H4 (cell line): Measurements from ENCODE around the gene DYTN. TPM values are rescaled to one million over a fixed set of nuclear protein-coding genes. Genes with fewer than 3 reads are reported as not detected.

ENCODE experiments used
- DNase-seq: peaks from one replicate; pipeline ENCODE4 v3.0.0-alpha.2; 2015; ENCODE audit warnings: low spot score
- total RNA-seq: library from RNA; depleted of rRNA; stranded (reverse); fragments of >200 nt; shearing (Covaris generic); gene quantifications from 2 replicates; pipeline ENCODE4 v1.2.3, GENCODE V29; 2014

Gene DYTN
- total RNA-seq, 1 experiment from 2014 or later, result not detected

DNA sequence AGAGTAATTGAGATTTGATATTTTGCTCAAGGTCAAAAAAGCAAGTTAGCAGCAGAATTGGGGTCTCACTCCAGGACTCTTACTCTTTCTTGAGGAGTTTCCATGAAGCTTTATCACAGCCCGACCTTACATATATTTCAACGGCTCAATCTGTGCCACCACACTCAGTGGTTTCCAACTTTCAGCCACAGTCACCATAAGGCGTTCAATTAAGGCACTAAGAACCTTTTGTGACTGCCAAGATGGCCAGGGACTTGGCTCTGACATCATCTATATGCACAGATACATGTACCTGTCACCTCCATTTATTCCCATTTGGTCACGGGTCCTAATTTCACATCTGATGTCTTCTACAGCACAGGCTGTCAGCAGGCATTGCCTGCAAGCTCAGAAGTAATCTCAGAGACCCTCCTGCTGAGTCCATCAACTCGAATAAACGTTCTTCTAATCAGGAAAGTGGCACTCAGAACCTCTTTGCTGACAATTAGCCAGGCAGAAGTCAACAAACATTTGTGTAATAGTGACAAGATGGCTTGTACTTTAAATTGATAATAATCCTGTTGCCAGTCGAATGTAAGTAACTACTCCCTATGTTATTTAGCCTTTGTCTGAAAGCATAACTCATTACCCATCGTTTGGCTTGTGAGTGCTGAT lies 16.1 kb downstream of the DYTN start:
- no peak for DNase-seq

DNA sequence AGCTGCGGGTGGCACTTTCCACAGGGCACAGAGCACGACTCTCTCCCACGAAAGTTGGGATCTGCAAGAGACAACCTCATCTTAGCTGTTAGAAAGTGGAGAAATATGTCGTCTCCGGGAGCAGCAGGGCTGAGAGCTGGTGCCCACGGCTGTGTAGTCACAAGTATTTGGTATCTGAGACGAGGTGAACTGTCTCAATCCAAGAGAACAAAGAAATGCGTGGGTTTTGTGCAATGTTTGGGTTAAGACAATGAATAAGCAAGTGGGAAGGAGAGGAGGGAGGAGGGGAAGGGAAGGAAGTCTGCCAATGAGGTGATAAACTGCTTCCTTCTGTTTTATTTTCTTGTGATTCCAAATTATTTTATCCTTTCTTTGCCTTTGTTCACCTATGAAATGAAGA lies 18.0 kb downstream of the DYTN start:
- DNase-seq, result no peak

GRCh38 chr2:206698811-206699210 lies 19.4 kb downstream of the DYTN start:
- no peak for DNase-seq

GRCh38 chr2:206696910-206697309 lies 21.3 kb downstream of the DYTN start:
- DNase-seq, result no peak

DNA sequence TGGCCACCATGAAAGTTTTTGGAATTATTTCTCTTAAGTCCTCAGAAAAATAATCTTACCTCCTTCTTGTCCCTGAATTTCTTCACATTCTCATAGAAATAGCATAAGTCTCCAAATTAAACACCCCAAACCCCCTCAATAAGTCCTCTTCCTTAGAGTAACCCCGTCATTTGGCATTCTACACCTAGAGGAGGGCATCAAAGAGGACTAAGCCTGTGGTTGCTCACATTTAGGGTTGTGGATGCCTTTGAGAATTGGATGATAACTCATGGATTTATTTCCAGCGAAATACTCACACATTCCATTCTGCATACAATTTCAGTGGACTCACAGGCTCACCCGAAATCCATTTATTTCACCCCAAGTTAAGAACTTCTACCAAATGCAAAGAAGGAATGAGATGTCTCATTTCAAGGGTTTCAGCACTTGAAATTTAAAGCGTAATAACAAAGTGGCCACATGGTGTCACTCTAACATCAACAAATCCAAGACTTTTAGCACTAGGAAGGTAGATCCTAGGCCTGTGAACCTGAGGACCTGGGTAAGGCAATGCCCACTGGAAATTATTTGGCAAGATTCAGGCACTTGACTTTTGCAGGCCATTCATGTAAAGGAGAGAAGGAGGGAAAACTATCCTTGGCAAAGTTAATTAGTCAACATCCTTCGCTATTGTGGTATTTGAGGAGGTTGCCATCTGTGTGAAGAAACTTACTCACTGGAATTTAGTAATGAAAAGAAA lies 24.6 kb downstream of the DYTN start:
- peak; percentile 57 for DNase-seq

GRCh38 chr2:206692971-206693370 lies 25.2 kb downstream of the DYTN start:
- DNase-seq, result no peak

DNA sequence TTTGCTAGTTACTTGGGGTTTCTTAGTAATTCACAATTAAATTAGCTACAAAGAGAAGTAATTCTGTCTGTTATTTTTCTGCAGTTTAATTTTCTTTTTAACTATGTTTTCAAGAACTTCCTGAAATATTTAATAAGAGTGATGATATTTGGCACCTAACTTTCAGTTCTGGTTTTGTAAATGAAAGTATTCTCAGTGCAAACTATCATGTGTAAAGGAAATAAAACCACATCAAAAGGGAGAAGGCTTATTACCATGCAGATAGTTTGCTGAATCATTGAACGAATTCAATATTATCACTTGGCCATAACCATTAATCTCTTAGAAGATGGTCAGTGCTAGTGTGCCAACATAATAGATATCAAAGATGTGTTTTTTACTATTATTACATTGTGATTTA lies 29.2 kb downstream of the DYTN start:
- DNase-seq, result no peak

- no peak for DNase-seq
Measured at GRCh38 chr2:206688453-206688852, 29.7 kb downstream of the DYTN start.

- DNase-seq, result no peak
Measured at GRCh38 chr2:206683546-206683945, 34.6 kb downstream of the DYTN start.

- DNase-seq, result peak; percentile 13
Measured at GRCh38 chr2:206670531-206671319, 47.5 kb downstream of the DYTN start.

GRCh38 chr2:206665251-206665650 lies 52.9 kb downstream of the DYTN start:
- DNase-seq, result no peak

DNA sequence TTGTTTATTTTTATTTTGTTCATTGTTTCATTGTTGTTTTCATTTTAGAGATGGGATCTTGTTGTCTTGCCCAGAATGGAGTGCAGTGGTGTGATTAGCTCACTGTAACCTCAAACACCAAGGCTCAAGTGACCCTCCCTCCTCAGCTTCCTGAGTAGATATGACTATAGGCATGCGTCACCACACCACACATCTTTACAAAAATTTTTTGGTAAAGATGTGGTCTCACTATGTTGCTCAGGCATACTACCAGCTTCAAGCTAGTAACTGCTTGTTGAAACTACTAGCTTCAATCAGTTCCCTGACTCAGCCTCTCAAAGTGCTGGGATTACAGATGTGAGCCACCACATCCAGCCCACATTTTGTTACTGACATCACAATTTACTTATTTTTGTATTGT lies 61.1 kb downstream of the DYTN start:
- no peak for DNase-seq

DNA sequence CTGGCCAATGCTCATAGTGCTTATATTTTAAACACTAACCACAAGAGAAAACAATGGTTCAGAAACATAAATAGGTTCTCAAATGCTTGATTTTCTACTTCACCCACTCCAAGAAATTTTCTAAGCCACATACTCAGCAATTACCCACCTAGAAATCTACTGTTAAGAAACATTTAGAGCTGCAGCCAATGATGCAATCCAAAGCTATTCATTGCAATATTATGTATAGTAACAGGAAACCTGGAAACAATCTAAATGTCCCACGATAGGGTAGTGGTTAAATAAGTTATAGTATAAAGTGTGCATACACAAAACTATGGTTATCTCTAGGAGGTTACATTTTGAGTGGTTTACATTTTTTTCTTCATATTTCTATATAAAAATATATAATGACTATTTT lies 70.2 kb downstream of the DYTN start:
- DNase-seq, result peak; percentile 25

- no peak for DNase-seq
Measured at GRCh38 chr2:206642075-206643025, 75.8 kb downstream of the DYTN start, which contains the start of gene FAM237A. FAM237A (plus strand) TSS chr2:206642487; CDS start chr2:206644237, 1,750 bp downstream.

GRCh38 chr2:206641226-206641625 lies 77.0 kb downstream of the DYTN start:
- DNase-seq, result no peak

DNA sequence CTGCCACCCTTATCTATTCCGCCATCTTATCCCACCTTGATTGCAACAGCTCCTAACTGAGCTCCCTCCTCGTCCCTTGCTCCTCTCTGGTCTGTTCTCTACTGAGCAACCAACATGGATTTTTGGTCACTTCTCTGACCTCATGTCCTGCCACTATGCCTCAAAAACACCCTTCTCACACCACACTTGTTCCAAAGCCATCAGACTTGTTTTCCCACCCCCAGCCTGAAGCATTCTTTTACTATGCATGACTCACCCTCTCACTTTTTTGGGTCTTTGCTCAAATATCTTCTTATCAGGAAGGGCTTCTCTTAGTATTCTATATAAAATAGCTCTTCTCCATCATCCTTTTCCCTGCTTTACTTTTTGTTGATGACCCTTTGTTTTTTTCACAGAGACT lies 78.6 kb downstream of the DYTN start:
- no peak for DNase-seq

DNA sequence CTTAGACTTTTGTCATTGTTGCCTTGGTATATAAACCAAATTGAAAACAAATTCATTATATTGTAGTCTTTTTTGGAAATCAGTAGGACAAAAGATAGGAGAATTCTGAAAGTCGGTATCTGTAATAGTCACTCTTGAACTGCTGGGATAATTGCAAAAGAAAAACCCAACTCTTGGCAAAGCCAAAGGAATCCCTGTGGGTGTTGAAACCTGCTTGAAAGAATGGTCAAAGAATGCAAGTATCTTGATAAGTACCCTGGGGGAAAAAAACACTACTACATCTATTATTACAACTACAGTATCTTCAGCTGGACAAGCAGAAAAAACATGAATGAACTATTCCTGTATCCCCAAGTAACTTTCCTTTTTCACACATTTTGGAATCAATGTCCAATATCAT lies 83.2 kb downstream of the DYTN start:
- no peak for DNase-seq

GRCh38 chr2:206631340-206631739 lies 86.9 kb downstream of the DYTN start:
- DNase-seq, result no peak

DNA sequence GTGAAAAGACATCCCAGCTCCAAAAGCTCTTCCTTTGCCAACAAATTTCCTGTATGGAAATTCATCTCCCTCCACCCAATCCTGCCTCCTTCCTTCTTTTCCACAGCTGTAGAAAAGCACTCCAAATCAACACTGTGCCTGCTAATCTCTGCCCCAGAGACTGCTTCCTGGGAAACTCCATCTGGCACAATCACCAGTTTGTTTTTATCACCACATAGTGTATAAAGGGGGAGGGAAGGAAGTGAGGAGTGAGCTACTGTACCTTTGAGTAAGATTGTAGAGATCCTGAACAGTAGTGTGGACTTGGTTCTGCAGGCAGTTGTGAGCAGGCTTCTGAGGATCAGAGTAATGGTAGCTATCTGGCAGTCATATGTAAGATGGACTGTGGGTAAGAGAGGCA lies 90.6 kb downstream of the DYTN start:
- DNase-seq, result no peak

DNA sequence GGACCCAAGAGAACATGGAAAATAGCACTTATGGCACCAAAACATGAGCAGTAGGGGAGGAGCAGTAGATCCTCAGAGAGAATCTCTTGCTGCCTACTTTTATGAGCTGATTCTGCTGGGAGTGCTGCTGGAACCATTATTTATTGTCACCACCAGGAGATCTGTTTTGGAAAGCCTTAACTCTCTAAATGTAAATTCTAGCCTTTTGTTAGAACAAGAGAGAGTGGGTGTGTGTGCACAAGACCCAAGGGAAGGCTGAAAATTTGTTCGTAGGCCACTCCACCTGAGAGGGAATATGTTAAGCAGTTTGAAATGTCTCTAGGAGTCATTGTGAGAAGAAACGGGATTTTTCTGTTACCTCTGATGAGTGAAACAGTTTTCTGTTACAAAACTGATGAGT lies 92.1 kb downstream of the DYTN start:
- DNase-seq, result no peak

DNA sequence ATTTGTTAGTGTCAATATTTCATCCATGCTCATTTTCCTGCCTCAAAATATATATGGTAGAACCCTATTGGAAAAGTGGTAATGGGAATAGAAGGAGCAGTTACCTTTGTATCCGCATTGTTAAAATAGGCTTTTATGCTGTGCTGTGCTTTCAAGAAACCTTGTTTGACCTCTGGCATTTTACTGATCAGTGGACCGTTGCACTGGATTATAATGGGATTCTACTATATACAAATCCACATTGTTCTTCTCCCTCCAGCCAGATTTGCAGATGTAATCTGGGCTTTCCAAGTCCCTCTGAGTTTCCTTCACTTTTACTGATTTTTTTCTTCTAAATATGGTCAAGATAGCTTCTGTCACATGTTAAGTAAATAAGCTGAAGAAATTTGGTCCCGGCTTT lies 99.2 kb downstream of the DYTN start:
- DNase-seq, result no peak

DNA sequence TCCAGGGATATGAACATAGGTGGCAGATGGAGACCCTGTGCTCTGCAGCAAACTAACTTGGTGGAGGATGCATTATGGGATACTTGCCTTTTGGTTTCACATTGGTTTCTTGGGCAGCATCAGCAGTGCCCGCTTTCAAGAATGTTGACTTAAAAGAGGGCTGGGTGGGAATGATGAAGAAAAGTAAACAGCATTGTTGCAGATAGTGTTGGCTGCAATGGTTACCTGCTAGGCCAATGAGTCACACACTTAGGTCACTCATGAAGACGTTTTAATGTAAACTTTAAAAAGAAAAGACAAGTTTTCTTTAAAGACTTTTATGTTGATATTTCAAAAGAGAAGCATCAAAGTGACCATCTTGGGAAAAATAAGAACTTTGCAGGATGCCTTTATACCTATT lies 102.0 kb downstream of the DYTN start:
- peak; percentile 33 for DNase-seq
